ENCODE results near the gene PRUNE1. TPM values are rescaled to one million over a fixed set of nuclear protein-coding genes. Genes with fewer than 3 reads are reported as not detected.

The PRUNE1 gene
- total and polyA plus RNA-seq, 5 donors from 2014 or later = 18.0 to 56.3 (median 51.9) TPM

- H3K36me3 Mint-ChIP-seq = peaks cover 42% of the 10 kb centered on the region
- H3K9me3 ChIP-seq (ENCODE audit: control insufficient read depth in 2 of 2, low read length in 2 of 2) = no peaks in the 10 kb centered on the region
- no peaks in the 10 kb centered on the region for H3K27me3 Mint-ChIP-seq
- peaks cover 24% of the 10 kb centered on the region for H3K4me1 ChIP-seq (ENCODE audit: control insufficient read depth, insufficient read depth, low read length, poor library complexity, severe bottlenecking)
- H3K36me3 ChIP-seq (ENCODE audit: control insufficient read depth, insufficient read depth, low read length) = peaks cover 59% of the 10 kb centered on the region
- peak overlapping the region in 1 of 3 donors; percentile 35 for H3K27ac Mint-ChIP-seq
- no peaks in the 10 kb centered on the region for H3K9me3 Mint-ChIP-seq
- H3K27me3 ChIP-seq (ENCODE audit: control insufficient read depth, insufficient read depth, low read length) = no peaks in the 10 kb centered on the region
- peak overlapping the region in 1 of 4 donors; percentile 80 for H3K4me3 Mint-ChIP-seq
- no peak for ATAC-seq (ENCODE audit: low read depth in 2 of 2)
- peaks cover 10 to 41% (median 34%) of the 10 kb centered on the region in 4 donors for H3K4me1 Mint-ChIP-seq
- no peak overlapping the region for H3K4me3 ChIP-seq (ENCODE audit: low read depth, low read length)
- no peak overlapping the region for H3K27ac ChIP-seq (ENCODE audit: insufficient read depth, low read length, poor library complexity, severe bottlenecking)
- DNase-seq = no peak
Observed at GRCh38 chr1:150967936-150968335, 40.3 kb upstream of the PRUNE1 start.

- peak overlapping the region in 1 of 3 donors; percentile 33 for H3K27ac Mint-ChIP-seq
- H3K4me1 ChIP-seq (ENCODE audit: control insufficient read depth, insufficient read depth, low read length, poor library complexity, severe bottlenecking) = peaks cover 29% of the 10 kb centered on the region
- no peak overlapping the region for H3K4me3 ChIP-seq (ENCODE audit: low read depth, low read length)
- no peaks in the 10 kb centered on the region for H3K27me3 ChIP-seq (ENCODE audit: control insufficient read depth, insufficient read depth, low read length)
- no peaks in the 10 kb centered on the region for H3K9me3 Mint-ChIP-seq
- H3K4me3 Mint-ChIP-seq = peak overlapping the region in 1 of 4 donors; percentile 80
- H3K36me3 ChIP-seq (ENCODE audit: control insufficient read depth, insufficient read depth, low read length) = peaks cover 54% of the 10 kb centered on the region
- peaks cover 10 to 46% (median 39%) of the 10 kb centered on the region in 4 donors for H3K4me1 Mint-ChIP-seq
- H3K27me3 Mint-ChIP-seq = no peaks in the 10 kb centered on the region
- H3K27ac ChIP-seq (ENCODE audit: insufficient read depth, low read length, poor library complexity, severe bottlenecking) = no peak overlapping the region
- ATAC-seq (ENCODE audit: low read depth in 2 of 2) (no peak), DNase-seq (no peak)
- H3K9me3 ChIP-seq (ENCODE audit: control insufficient read depth in 2 of 2, low read length in 2 of 2) = no peaks in the 10 kb centered on the region
- H3K36me3 Mint-ChIP-seq = peaks cover 37% of the 10 kb centered on the region
Observed at GRCh38 chr1:150968491-150968890, 39.8 kb upstream of the PRUNE1 start.

- Mint-ChIP-seq H3K36me3 (peaks cover 28% of the 10 kb centered on the region), H3K9me3 (no peaks in the 10 kb centered on the region), H3K4me3 (peak overlapping the region in 2 of 4 donors; percentile 16 to 91), H3K4me1 (peaks cover 10 to 49% (median 41%) of the 10 kb centered on the region in 4 donors), H3K27me3 (no peaks in the 10 kb centered on the region), H3K27ac (no peak overlapping the region)
- Histone ChIP-seq H3K27me3 (ENCODE audit: control insufficient read depth, insufficient read depth, low read length) (no peaks in the 10 kb centered on the region), H3K36me3 (ENCODE audit: control insufficient read depth, insufficient read depth, low read length) (peaks cover 42% of the 10 kb centered on the region), H3K27ac (ENCODE audit: insufficient read depth, low read length, poor library complexity, severe bottlenecking) (no peak overlapping the region), H3K9me3 (ENCODE audit: control insufficient read depth in 2 of 2, low read length in 2 of 2) (no peaks in the 10 kb centered on the region), H3K4me3 (ENCODE audit: low read depth, low read length) (no peak overlapping the region), H3K4me1 (ENCODE audit: control insufficient read depth, insufficient read depth, low read length, poor library complexity, severe bottlenecking) (peaks cover 34% of the 10 kb centered on the region)
- no peak for ATAC-seq (ENCODE audit: low read depth in 2 of 2)
- no peak for DNase-seq
Observed at GRCh38 chr1:150969626-150970025, 38.6 kb upstream of the PRUNE1 start.

GRCh38 chr1:150970808-150971582 lies 37.3 kb upstream of the PRUNE1 start:
- Mint-ChIP-seq H3K27me3 (no peaks in the 10 kb centered on the region), H3K4me1 (peaks cover 10 to 56% (median 42%) of the 10 kb centered on the region in 4 donors), H3K4me3 (peak overlapping the region; percentile 36 to 91 (median 72)), H3K36me3 (peaks cover 26% of the 10 kb centered on the region), H3K27ac (peak overlapping the region; percentile 87 to 94 (median 88)), H3K9me3 (no peaks in the 10 kb centered on the region)
- Histone ChIP-seq H3K4me3 (ENCODE audit: low read depth, low read length) (no peak overlapping the region), H3K27ac (ENCODE audit: insufficient read depth, low read length, poor library complexity, severe bottlenecking) (peak overlapping the region; percentile 8), H3K4me1 (ENCODE audit: control insufficient read depth, insufficient read depth, low read length, poor library complexity, severe bottlenecking) (peaks cover 44% of the 10 kb centered on the region), H3K9me3 (ENCODE audit: control insufficient read depth in 2 of 2, low read length in 2 of 2) (no peaks in the 10 kb centered on the region), H3K36me3 (ENCODE audit: control insufficient read depth, insufficient read depth, low read length) (peaks cover 30% of the 10 kb centered on the region), H3K27me3 (ENCODE audit: control insufficient read depth, insufficient read depth, low read length) (no peaks in the 10 kb centered on the region)
- no peak for ATAC-seq (ENCODE audit: low read depth in 2 of 2)
- no peak for DNase-seq

- DNase-seq = no peak
- Mint-ChIP-seq H3K9me3 (no peaks in the 10 kb centered on the region), H3K4me3 (peak overlapping the region; percentile 90 to 96 (median 91)), H3K36me3 (peaks cover 18% of the 10 kb centered on the region), H3K27me3 (no peaks in the 10 kb centered on the region), H3K27ac (peak overlapping the region; percentile 48 to 88 (median 87)), H3K4me1 (peaks cover 14 to 64% (median 48%) of the 10 kb centered on the region in 4 donors)
- no peaks in the 10 kb centered on the region for H3K9me3 ChIP-seq (ENCODE audit: control insufficient read depth in 2 of 2, low read length in 2 of 2)
- no peak for ATAC-seq (ENCODE audit: low read depth in 2 of 2)
- peaks cover 22% of the 10 kb centered on the region for H3K36me3 ChIP-seq (ENCODE audit: control insufficient read depth, insufficient read depth, low read length)
- peak overlapping the region; percentile 79 for H3K27ac ChIP-seq (ENCODE audit: insufficient read depth, low read length, poor library complexity, severe bottlenecking)
- peaks cover 52% of the 10 kb centered on the region for H3K4me1 ChIP-seq (ENCODE audit: control insufficient read depth, insufficient read depth, low read length, poor library complexity, severe bottlenecking)
- no peaks in the 10 kb centered on the region for H3K27me3 ChIP-seq (ENCODE audit: control insufficient read depth, insufficient read depth, low read length)
- H3K4me3 ChIP-seq (ENCODE audit: low read depth, low read length) = peak overlapping the region; percentile 82
Observed at GRCh38 chr1:150971583-150972416, 36.4 kb upstream of the PRUNE1 start.

- Histone ChIP-seq H3K4me3 (ENCODE audit: low read depth, low read length) (peak overlapping the region; percentile 82), H3K4me1 (ENCODE audit: control insufficient read depth, insufficient read depth, low read length, poor library complexity, severe bottlenecking) (peaks cover 58% of the 10 kb centered on the region), H3K27ac (ENCODE audit: insufficient read depth, low read length, poor library complexity, severe bottlenecking) (peak overlapping the region; percentile 79), H3K27me3 (ENCODE audit: control insufficient read depth, insufficient read depth, low read length) (no peaks in the 10 kb centered on the region), H3K9me3 (ENCODE audit: control insufficient read depth in 2 of 2, low read length in 2 of 2) (no peaks in the 10 kb centered on the region), H3K36me3 (ENCODE audit: control insufficient read depth, insufficient read depth, low read length) (peaks cover 15% of the 10 kb centered on the region)
- ATAC-seq (ENCODE audit: low read depth in 2 of 2) = no peak
- Mint-ChIP-seq H3K27me3 (peaks cover 2% of the 10 kb centered on the region), H3K4me1 (peaks cover 19 to 71% (median 54%) of the 10 kb centered on the region in 4 donors), H3K9me3 (no peaks in the 10 kb centered on the region), H3K4me3 (peak overlapping the region; percentile 90 to 96 (median 91)), H3K36me3 (peaks cover 12% of the 10 kb centered on the region), H3K27ac (peak overlapping the region; percentile 87 to 92 (median 88))
- DNase-seq = no peak
Observed at GRCh38 chr1:150972417-150972940, 35.8 kb upstream of the PRUNE1 start.

- Mint-ChIP-seq H3K4me1 (peaks cover 20 to 75% (median 57%) of the 10 kb centered on the region in 4 donors), H3K4me3 (peak overlapping the region; percentile 90 to 96 (median 91)), H3K27me3 (peaks cover 4% of the 10 kb centered on the region), H3K27ac (peak overlapping the region; percentile 87 to 92 (median 88)), H3K36me3 (peaks cover 4% of the 10 kb centered on the region), H3K9me3 (no peaks in the 10 kb centered on the region)
- no peak for ATAC-seq (ENCODE audit: low read depth in 2 of 2)
- no peaks in the 10 kb centered on the region for H3K27me3 ChIP-seq (ENCODE audit: control insufficient read depth, insufficient read depth, low read length)
- peaks cover 7% of the 10 kb centered on the region for H3K36me3 ChIP-seq (ENCODE audit: control insufficient read depth, insufficient read depth, low read length)
- DNase-seq = no peak
- H3K4me3 ChIP-seq (ENCODE audit: low read depth, low read length) = peak overlapping the region; percentile 82
- H3K27ac ChIP-seq (ENCODE audit: insufficient read depth, low read length, poor library complexity, severe bottlenecking) = peak overlapping the region; percentile 79
- peaks cover 61% of the 10 kb centered on the region for H3K4me1 ChIP-seq (ENCODE audit: control insufficient read depth, insufficient read depth, low read length, poor library complexity, severe bottlenecking)
- H3K9me3 ChIP-seq (ENCODE audit: control insufficient read depth in 2 of 2, low read length in 2 of 2) = no peaks in the 10 kb centered on the region
Observed at GRCh38 chr1:150973258-150973835, 34.9 kb upstream of the PRUNE1 start.

All from CD4-positive, CD25-positive, alpha-beta regulatory T cell (primary cell).